ENCODE data around the gene BEX2.
"Not testable (repeated sequence)": the region's sequence is repeated elsewhere in the genome, so short reads cannot be mapped to it uniquely, and the experiment has no call there.

BEX2 gene

GRCh38 chrX:103310555-103311398 lies at the start of gene BEX2:
TSS of gene BEX2 (minus strand) at chrX:103310990. CDS start at chrX:103309976, 1,014 bp downstream.
- peak; percentile 87 for FAIRE-seq

- FAIRE-seq, result no peak
Observed at GRCh38 chrX:103360092-103360491, 49.3 kb upstream of the BEX2 start.

GRCh38 chrX:103359605-103360004 lies 48.8 kb upstream of the BEX2 start:
- not testable (repeated sequence) for FAIRE-seq

- peak; percentile 17 for FAIRE-seq
Observed at GRCh38 chrX:103357871-103358270, 47.1 kb upstream of the BEX2 start.

- no peak for FAIRE-seq
Observed at GRCh38 chrX:103356858-103357257, 46.1 kb upstream of the BEX2 start.

- peak; percentile 77 for FAIRE-seq
Observed at GRCh38 chrX:103356130-103356798, 45.5 kb upstream of the BEX2 start, which contains the start of gene TCEAL9. TSS of gene TCEAL9 (plus strand) at chrX:103356506. CDS start at chrX:103357685, 1,179 bp downstream.

- FAIRE-seq, result no peak
Observed at GRCh38 chrX:103347682-103348397, 37.0 kb upstream of the BEX2 start.

- no peak for FAIRE-seq
Observed at GRCh38 chrX:103344606-103345005, 33.8 kb upstream of the BEX2 start.

GRCh38 chrX:103343105-103343504 lies 32.3 kb upstream of the BEX2 start:
- FAIRE-seq, result peak; percentile 90

- no peak for FAIRE-seq
Observed at GRCh38 chrX:103338663-103339062, 27.9 kb upstream of the BEX2 start.

GRCh38 chrX:103330681-103331288 lies 20.0 kb upstream of the BEX2 start:
- no peak for FAIRE-seq

GRCh38 chrX:103329991-103330390 lies 19.2 kb upstream of the BEX2 start, which contains the start of gene TCEAL7:
TSS of gene TCEAL7 (plus strand) at chrX:103330239. CDS start at chrX:103331404, 1,165 bp downstream.
- no peak for FAIRE-seq

GRCh38 chrX:103311399-103311780 lies 600 bp upstream of the BEX2 start:
- FAIRE-seq, result peak; percentile 42

- no peak for FAIRE-seq
Observed at GRCh38 chrX:103309860-103310554, 783 bp downstream of the BEX2 start.

GRCh38 chrX:103305666-103306065 lies 5.1 kb downstream of the BEX2 start:
- not testable (repeated sequence) for FAIRE-seq

- no peak for FAIRE-seq
Observed at GRCh38 chrX:103304705-103305104, 6.1 kb downstream of the BEX2 start.

- no peak for FAIRE-seq
Observed at GRCh38 chrX:103293118-103293517, 17.7 kb downstream of the BEX2 start.

- no peak for FAIRE-seq
Observed at GRCh38 chrX:103279624-103280023, 31.2 kb downstream of the BEX2 start.

GRCh38 chrX:103276581-103277002 lies 34.2 kb downstream of the BEX2 start, which contains the start of gene TCEAL5:
TSS of gene TCEAL5 (minus strand) at chrX:103276750. CDS start at chrX:103274563, 2,187 bp downstream.
- no peak for FAIRE-seq

- no peak for FAIRE-seq
Observed at GRCh38 chrX:103275947-103276567, 34.7 kb downstream of the BEX2 start.

- FAIRE-seq, result no peak
Observed at GRCh38 chrX:103274284-103274683, 36.5 kb downstream of the BEX2 start.

All from G401.6 (cell line).